Testis (tissue), 3 donors: ENCODE measurements around the gene HSPB6. TPM values are rescaled to one million over a fixed set of nuclear protein-coding genes. Genes with fewer than 3 reads are reported as not detected.

Experiments
- DNase-seq: peaks from one replicate; pipeline ENCODE4 v3.0.0-alpha.2; 2019
- H3K27ac ChIP-seq, 2 donors: fragments of 200-600 bp; sonication (generic); one replicate each; pipeline ENCODE4 v1.5.1; 2019
- H3K27me3 ChIP-seq: fragments of 200-600 bp; sonication (generic); one replicate; pipeline ENCODE4 v1.5.1; 2019
- H3K36me3 ChIP-seq: fragments of 200-600 bp; sonication (generic); one replicate; pipeline ENCODE4 v1.5.1; 2017; ENCODE audit warnings: low read depth; ENCODE audit errors: missing control alignments
- H3K4me1 ChIP-seq: fragments of 200-600 bp; sonication (generic); one replicate; pipeline ENCODE4 v1.5.1; 2019
- H3K4me3 ChIP-seq, 2 donors: fragments of 200-600 bp; sonication (generic); one replicate each; pipeline ENCODE4 v1.5.1; 2017 to 2019
- H3K9me3 ChIP-seq: fragments of 200-600 bp; sonication (generic); one replicate; pipeline ENCODE4 v1.5.1; 2017
- CTCF ChIP-seq, 3 experiments: fragments of 450-650 bp in 2 of 3; fragments of 200-600 bp in 1 of 3; sonication (generic) in 1 of 3; IDR thresholded peaks; one replicate each; pipeline ENCODE4 v1.5.1; 2016 to 2019; ENCODE audit warnings: antibody characterized with exemption in 3 of 3, mild to moderate bottlenecking in 2 of 3, moderate library complexity in 1 of 3
- POLR2A ChIP-seq: fragments of 450-650 bp; IDR thresholded peaks from one replicate; pipeline ENCODE4 v1.6.1; 2017; ENCODE audit warnings: antibody characterized with exemption, mild to moderate bottlenecking, moderate library complexity
- WGBS, 2 donors: methylation state at CpG; one replicate each; pipeline ENCODE4 v1.1.5; 2018; 5-methylcytosine and 5-hydroxymethylcytosine counted together
- intact Hi-C: fragments of 100-400 bp; cut with DNase I; formaldehyde crosslinking; loops from one replicate; pipeline ENCODE4 v1.15.1; 2023; ENCODE audit warnings: low total_unique reads
- polyA plus RNA-seq: library from polyadenylated mRNA; stranded (reverse); fragments of 350-450 nt; fragmentation: Illumina TruSeq; extraction: RNeasy Lipid Tissue Mini Kit (QIAGEN cat#74804); gene quantifications from one replicate; pipeline ENCODE4 v1.2.3, GENCODE V29; 2014; ENCODE audit warnings: low read depth, low replicate concordance; ENCODE audit not compliant: insufficient read depth
- total RNA-seq, 2 donors: library from RNA; depleted of rRNA; stranded (reverse); fragments of >200 nt; gene quantifications; one replicate each; pipeline ENCODE4 v1.2.3, GENCODE V29; 2016

HSPB6 gene
- total and polyA plus RNA-seq, 3 donors from 2014 or later: 50.9 to 146 (median 57.1) TPM

GRCh38 chr19:35713506-35713850 lies 43.4 kb downstream of the HSPB6 start:
- H3K9me3 ChIP-seq: no peaks in the 10 kb centered on the region
- H3K4me3 ChIP-seq: no peak overlapping the region
- 80 to 94% methylated on average over 2 of the region's 2 CpGs for WGBS, 2 donors
- H3K27ac ChIP-seq: no peak overlapping the region
- H3K4me1 ChIP-seq: peaks cover 10% of the 10 kb centered on the region
- H3K36me3 ChIP-seq: no peaks in the 10 kb centered on the region
- intact Hi-C loops: loop anchor here (10.0 kb wide), 1 partner anchor 169 kb away; the partner anchor contains the start of gene TMEM147
- TF ChIP-seq POLR2A: no peak
- DNase-seq: no peak
- H3K27me3 ChIP-seq: no peaks in the 10 kb centered on the region

- H3K27ac ChIP-seq: no peak overlapping the region
- H3K4me1 ChIP-seq: peaks cover 10% of the 10 kb centered on the region
- intact Hi-C loops: loop anchor here (10.0 kb wide), 1 partner anchor 168 kb away; the partner anchor contains the start of gene TMEM147
- H3K36me3 ChIP-seq: no peaks in the 10 kb centered on the region
- H3K27me3 ChIP-seq: no peaks in the 10 kb centered on the region
- no peaks in the 10 kb centered on the region for H3K9me3 ChIP-seq
- H3K4me3 ChIP-seq: no peak overlapping the region
- WGBS, 2 donors: 80 to 82% methylated on average over 9 to 11 of the region's 11 CpGs
- no peak for DNase-seq
- no peak for TF ChIP-seq CTCF (IDR thresholded peaks at IDR 0.05)
- TF ChIP-seq POLR2A: no peak
Observed at GRCh38 chr19:35712567-35713505, 44.0 kb downstream of the HSPB6 start.

GRCh38 chr19:35710784-35711723 lies 45.8 kb downstream of the HSPB6 start:
- peaks cover 7% of the 10 kb centered on the region for H3K4me1 ChIP-seq
- intact Hi-C loops: loop anchor here (10.0 kb wide), 1 partner anchor 166 kb away; the partner anchor contains the start of gene TMEM147
- DNase-seq: no peak
- H3K36me3 ChIP-seq: no peaks in the 10 kb centered on the region
- 75 to 79% methylated on average over 13 of the region's 13 CpGs for WGBS, 2 donors
- H3K9me3 ChIP-seq: no peaks in the 10 kb centered on the region
- TF ChIP-seq POLR2A (no peak), CTCF (IDR thresholded peaks at IDR 0.05) (no peak)
- H3K27me3 ChIP-seq: no peaks in the 10 kb centered on the region
- no peak overlapping the region for H3K27ac ChIP-seq
- no peak overlapping the region for H3K4me3 ChIP-seq

- intact Hi-C loops: no loop called here
- no peak for TF ChIP-seq POLR2A
- no peak for TF ChIP-seq CTCF (IDR thresholded peaks at IDR 0.05)
- H3K4me3 ChIP-seq: no peak overlapping the region
- H3K9me3 ChIP-seq: no peaks in the 10 kb centered on the region
- DNase-seq: no peak
- H3K36me3 ChIP-seq: no peaks in the 10 kb centered on the region
- H3K27ac ChIP-seq: no peak overlapping the region
- H3K4me1 ChIP-seq: no peaks in the 10 kb centered on the region
- no peaks in the 10 kb centered on the region for H3K27me3 ChIP-seq
- 92 to 100% methylated on average over 1 of the region's 1 CpG for WGBS, 2 donors
Observed at GRCh38 chr19:35708391-35708790, 48.4 kb downstream of the HSPB6 start.

Other genes with a start within 250 kb of the HSPB6 start
- gene DMKN, start 243.4 kb downstream of the HSPB6 start, total RNA-seq: 1 to 10 TPM; 5.8 to 7.9 TPM
- gene DMKN, start 243.4 kb downstream of the HSPB6 start, polyA plus RNA-seq: 24.0 TPM
- gene SBSN, start 228.7 kb downstream of the HSPB6 start, total RNA-seq: under 1 TPM; 0.16 to 0.19 TPM
- gene SBSN, start 228.7 kb downstream of the HSPB6 start, polyA plus RNA-seq: 0.47 TPM
- 100 to 1,000 TPM; 123 to 338 TPM for gene GAPDHS, start 223.6 kb downstream of the HSPB6 start, total RNA-seq
- gene GAPDHS, start 223.6 kb downstream of the HSPB6 start, polyA plus RNA-seq: 363 TPM
- gene TMEM147, start 211.4 kb downstream of the HSPB6 start, total RNA-seq: 100 to 1,000 TPM; 125 TPM
- gene TMEM147, start 211.4 kb downstream of the HSPB6 start, polyA plus RNA-seq: 146 TPM
- 1 to 10 TPM in 1 of 2 donors, under 1 TPM in 1; 0.87 to 1.1 TPM for gene ATP4A, start 193.4 kb downstream of the HSPB6 start, total RNA-seq
- gene ATP4A, start 193.4 kb downstream of the HSPB6 start, polyA plus RNA-seq: 1.1 TPM
- under 1 TPM in 1 of 2 donors, not detected in 1; 0.74 TPM for gene PMIS2, start 170.9 kb downstream of the HSPB6 start, total RNA-seq
- 2.0 TPM for gene PMIS2, start 170.9 kb downstream of the HSPB6 start, polyA plus RNA-seq
- gene HAUS5, start 144.3 kb downstream of the HSPB6 start, total RNA-seq: 10 to 100 TPM; 25.5 to 33.9 TPM
- 24.4 TPM for gene HAUS5, start 144.3 kb downstream of the HSPB6 start, polyA plus RNA-seq
- 100 to 1,000 TPM; 105 to 109 TPM for gene RBM42, start 128.0 kb downstream of the HSPB6 start, total RNA-seq
- 64.2 TPM for gene RBM42, start 128.0 kb downstream of the HSPB6 start, polyA plus RNA-seq
- 10 to 100 TPM in 1 of 2 donors, 1 to 10 TPM in 1; 4.8 to 14.4 TPM for gene ETV2, start 115.3 kb downstream of the HSPB6 start, total RNA-seq
- gene ETV2, start 115.3 kb downstream of the HSPB6 start, polyA plus RNA-seq: 27.2 TPM
- gene COX6B1, start 108.7 kb downstream of the HSPB6 start, total RNA-seq: 100 to 1,000 TPM; 198 to 262 TPM
- gene COX6B1, start 108.7 kb downstream of the HSPB6 start, polyA plus RNA-seq: 322 TPM
- gene UPK1A, start 90.5 kb downstream of the HSPB6 start, total RNA-seq: under 1 TPM; 0.37 to 0.47 TPM
- gene UPK1A, start 90.5 kb downstream of the HSPB6 start, polyA plus RNA-seq: 1.0 TPM
- 10 to 100 TPM; 26.1 to 32.5 TPM for gene ZBTB32, start 52.5 kb downstream of the HSPB6 start, total RNA-seq
- gene ZBTB32, start 52.5 kb downstream of the HSPB6 start, polyA plus RNA-seq: 125 TPM
- gene KMT2B, start 39.0 kb downstream of the HSPB6 start, total RNA-seq: 100 to 1,000 TPM; 109 to 110 TPM
- gene KMT2B, start 39.0 kb downstream of the HSPB6 start, polyA plus RNA-seq: 73.3 TPM
- gene IGFLR1, start 14.6 kb downstream of the HSPB6 start, total RNA-seq: 10 to 100 TPM; 15.7 to 15.9 TPM
- 9.9 TPM for gene IGFLR1, start 14.6 kb downstream of the HSPB6 start, polyA plus RNA-seq
- 10 to 100 TPM; 47.2 to 49.6 TPM for gene U2AF1L4, start 11.6 kb downstream of the HSPB6 start, total RNA-seq
- 45.3 TPM for gene U2AF1L4, start 11.6 kb downstream of the HSPB6 start, polyA plus RNA-seq
- gene PSENEN, start 11.4 kb downstream of the HSPB6 start, total RNA-seq: 100 to 1,000 TPM; 100 to 121 TPM
- 303 TPM for gene PSENEN, start 11.4 kb downstream of the HSPB6 start, polyA plus RNA-seq
- 10 to 100 TPM; 30.2 TPM for gene LIN37, start 8.5 kb downstream of the HSPB6 start, total RNA-seq
- gene LIN37, start 8.5 kb downstream of the HSPB6 start, polyA plus RNA-seq: 24.8 TPM
- 10 to 100 TPM; 48.3 to 72.0 TPM for gene PROSER3, start 1.1 kb upstream of the HSPB6 start, total RNA-seq
- 75.9 TPM for gene PROSER3, start 1.1 kb upstream of the HSPB6 start, polyA plus RNA-seq
- gene ARHGAP33, start 18.5 kb upstream of the HSPB6 start, total RNA-seq: 100 to 1,000 TPM in 1 of 2 donors, 10 to 100 TPM in 1; 56.2 to 133 TPM
- gene ARHGAP33, start 18.5 kb upstream of the HSPB6 start, polyA plus RNA-seq: 46.6 TPM
- gene PRODH2, start 55.8 kb upstream of the HSPB6 start, total RNA-seq: 1 to 10 TPM in 1 of 2 donors, under 1 TPM in 1; 0.99 to 1.3 TPM
- 2.7 TPM for gene PRODH2, start 55.8 kb upstream of the HSPB6 start, polyA plus RNA-seq
- 1 to 10 TPM; 1.8 to 2.7 TPM for gene NPHS1, start 95.5 kb upstream of the HSPB6 start, total RNA-seq
- gene NPHS1, start 95.5 kb upstream of the HSPB6 start, polyA plus RNA-seq: 3.8 TPM
- gene KIRREL2, start 99.9 kb upstream of the HSPB6 start, total RNA-seq: under 1 TPM; 0.56 to 0.87 TPM
- gene KIRREL2, start 99.9 kb upstream of the HSPB6 start, polyA plus RNA-seq: 0.84 TPM
- 10 to 100 TPM; 45.7 to 54.3 TPM for gene APLP1, start 111.5 kb upstream of the HSPB6 start, total RNA-seq
- gene APLP1, start 111.5 kb upstream of the HSPB6 start, polyA plus RNA-seq: 37.9 TPM
- 1 to 10 TPM; 3.8 to 6.0 TPM for gene NFKBID, start 143.5 kb upstream of the HSPB6 start, total RNA-seq
- gene NFKBID, start 143.5 kb upstream of the HSPB6 start, polyA plus RNA-seq: 2.8 TPM
- gene HCST, start 145.5 kb upstream of the HSPB6 start, total RNA-seq: 1 to 10 TPM in 1 of 2 donors, under 1 TPM in 1; 0.87 to 3.5 TPM
- gene HCST, start 145.5 kb upstream of the HSPB6 start, polyA plus RNA-seq: 16.8 TPM
- gene TYROBP, start 151.3 kb upstream of the HSPB6 start, total RNA-seq: 10 to 100 TPM in 1 of 2 donors, 1 to 10 TPM in 1; 2.9 to 21.7 TPM
- gene TYROBP, start 151.3 kb upstream of the HSPB6 start, polyA plus RNA-seq: 77.5 TPM
- gene LRFN3, start 179.3 kb upstream of the HSPB6 start, total RNA-seq: 10 to 100 TPM; 27.6 to 31.7 TPM
- 12.7 TPM for gene LRFN3, start 179.3 kb upstream of the HSPB6 start, polyA plus RNA-seq
- gene SDHAF1, start 238.2 kb upstream of the HSPB6 start, total RNA-seq: 10 to 100 TPM; 40.6 to 55.0 TPM
- 13.0 TPM for gene SDHAF1, start 238.2 kb upstream of the HSPB6 start, polyA plus RNA-seq